Upper lobe of left lung (tissue), 4 donors: ENCODE measurements around the gene AGR2.

ENCODE experiments used
- EP300 ChIP-seq, 4 donors: sonication (generic); formaldehyde crosslinking; IDR thresholded peaks; one replicate each; pipeline ENCODE4 v1.5.1; 2017; ENCODE audit warnings: antibody characterized with exemption in 4 of 4, control low read depth in 2 of 4
- POLR2A ChIP-seq, 4 donors: fragments of 450-650 bp; IDR thresholded peaks; one replicate each; pipeline ENCODE4 v1.5.1; 2016 to 2017; ENCODE audit warnings: antibody characterized with exemption in 4 of 4, mild to moderate bottlenecking in 2 of 4
- POLR2AphosphoS5 ChIP-seq, 2 donors: sonication (generic); formaldehyde crosslinking; IDR thresholded peaks; one replicate each; pipeline ENCODE4 v1.5.1; 2017; ENCODE audit warnings: antibody characterized with exemption in 2 of 2
- TF ChIP-seq, protein P1 (sequence below), 6 experiments: fragments of 450-650 bp in 4 of 6; fragments of 200-600 bp in 2 of 6; sonication (generic) in 2 of 6; IDR thresholded peaks; one replicate each; pipeline ENCODE4 v1.5.1; 2016 to 2019; ENCODE audit warnings: antibody characterized with exemption in 6 of 6

DNA sequence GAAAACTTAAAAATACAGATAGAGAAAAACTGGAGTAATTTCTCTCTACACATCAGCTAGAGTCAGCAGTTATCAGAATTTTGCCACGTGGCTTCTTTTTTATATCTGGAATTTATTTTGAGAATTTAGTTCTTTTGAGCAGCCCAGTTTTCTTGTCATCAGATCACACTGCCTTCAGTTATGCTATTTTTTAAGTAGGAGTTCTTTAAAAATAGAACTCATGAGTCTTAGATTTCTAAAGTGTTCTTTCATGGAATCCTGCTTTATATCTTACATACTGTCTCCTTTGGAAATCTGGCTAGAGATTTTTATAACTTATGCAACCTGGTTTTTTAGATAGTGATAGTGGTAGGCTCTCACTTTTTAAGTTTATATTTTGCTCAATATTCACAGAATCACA is 24.2 kb downstream of the AGR2 start:
- TF ChIP-seq, protein P1, sequence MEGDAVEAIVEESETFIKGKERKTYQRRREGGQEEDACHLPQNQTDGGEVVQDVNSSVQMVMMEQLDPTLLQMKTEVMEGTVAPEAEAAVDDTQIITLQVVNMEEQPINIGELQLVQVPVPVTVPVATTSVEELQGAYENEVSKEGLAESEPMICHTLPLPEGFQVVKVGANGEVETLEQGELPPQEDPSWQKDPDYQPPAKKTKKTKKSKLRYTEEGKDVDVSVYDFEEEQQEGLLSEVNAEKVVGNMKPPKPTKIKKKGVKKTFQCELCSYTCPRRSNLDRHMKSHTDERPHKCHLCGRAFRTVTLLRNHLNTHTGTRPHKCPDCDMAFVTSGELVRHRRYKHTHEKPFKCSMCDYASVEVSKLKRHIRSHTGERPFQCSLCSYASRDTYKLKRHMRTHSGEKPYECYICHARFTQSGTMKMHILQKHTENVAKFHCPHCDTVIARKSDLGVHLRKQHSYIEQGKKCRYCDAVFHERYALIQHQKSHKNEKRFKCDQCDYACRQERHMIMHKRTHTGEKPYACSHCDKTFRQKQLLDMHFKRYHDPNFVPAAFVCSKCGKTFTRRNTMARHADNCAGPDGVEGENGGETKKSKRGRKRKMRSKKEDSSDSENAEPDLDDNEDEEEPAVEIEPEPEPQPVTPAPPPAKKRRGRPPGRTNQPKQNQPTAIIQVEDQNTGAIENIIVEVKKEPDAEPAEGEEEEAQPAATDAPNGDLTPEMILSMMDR (IDR thresholded peaks at IDR 0.05), result no peak
- TF ChIP-seq POLR2A (IDR thresholded peaks at IDR 0.05), result no peak
- TF ChIP-seq EP300 (IDR thresholded peaks at IDR 0.05), result no peak
- no peak for TF ChIP-seq POLR2AphosphoS5 (IDR thresholded peaks at IDR 0.05)
